Measurements from ENCODE around the gene CCL13. TPM values are rescaled to one million over a fixed set of nuclear protein-coding genes. Genes with fewer than 3 reads are reported as not detected.
"Not testable (repeated sequence)": the region's sequence is repeated elsewhere in the genome, so short reads cannot be mapped to it uniquely, and the experiment has no call there.

Gene CCL13
- total and polyA plus RNA-seq, 2 donors = 10.7 to 22.0 TPM

DNA sequence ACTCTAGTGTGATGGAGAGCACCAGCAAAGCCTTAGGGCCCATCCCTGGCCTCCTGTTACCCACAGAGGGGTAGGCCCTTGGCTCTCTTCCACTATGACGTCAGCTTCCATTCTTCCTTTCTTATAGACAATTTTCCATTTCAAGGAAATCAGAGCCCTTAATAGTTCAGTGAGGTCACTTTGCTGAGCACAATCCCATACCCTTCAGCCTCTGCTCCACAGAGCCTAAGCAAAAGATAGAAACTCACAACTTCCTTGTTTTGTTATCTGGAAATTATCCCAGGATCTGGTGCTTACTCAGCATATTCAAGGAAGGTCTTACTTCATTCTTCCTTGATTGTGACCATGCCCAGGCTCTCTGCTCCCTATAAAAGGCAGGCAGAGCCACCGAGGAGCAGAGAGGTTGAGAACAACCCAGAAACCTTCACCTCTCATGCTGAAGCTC lies 37.2 kb upstream of the CCL13 start, which contains the start of gene CCL8:
TSS of gene CCL8 (plus strand) at position 397 of the 445 bp plus-strand sequence. CDS start 67 bp downstream, outside the sequence.
- WGBS = 91% methylated on average over 2 of the region's 2 CpGs
- H3K36me3 ChIP-seq (ENCODE audit: control insufficient read depth in 2 of 2, insufficient read depth in 2 of 2, low read length in 1 of 2) = no peaks in the 10 kb centered on the region
- no peak within 1 kb of the TSS for H3K27ac ChIP-seq (ENCODE audit: low read depth in 1 of 2, low read length in 1 of 2)
- no peaks in the 10 kb centered on the region for H3K9me3 ChIP-seq (ENCODE audit: control insufficient read depth in 2 of 2, insufficient read depth in 1 of 2, low read length in 1 of 2)
- no peak within 1 kb of the TSS for H3K4me3 ChIP-seq (ENCODE audit: low read length in 2 of 2)
- no peaks in the 10 kb centered on the region for H3K27me3 ChIP-seq (ENCODE audit: control insufficient read depth in 2 of 2, insufficient read depth in 1 of 2, low read length in 1 of 2)
- peaks cover 0 to under 1% of the 10 kb centered on the region in 2 donors for H3K4me1 ChIP-seq (ENCODE audit: control insufficient read depth in 2 of 2, insufficient read depth in 2 of 2, low read length in 2 of 2)
- no peak for DNase-seq (ENCODE audit: low read depth in 6 of 9, low spot score in 9 of 9)

DNA sequence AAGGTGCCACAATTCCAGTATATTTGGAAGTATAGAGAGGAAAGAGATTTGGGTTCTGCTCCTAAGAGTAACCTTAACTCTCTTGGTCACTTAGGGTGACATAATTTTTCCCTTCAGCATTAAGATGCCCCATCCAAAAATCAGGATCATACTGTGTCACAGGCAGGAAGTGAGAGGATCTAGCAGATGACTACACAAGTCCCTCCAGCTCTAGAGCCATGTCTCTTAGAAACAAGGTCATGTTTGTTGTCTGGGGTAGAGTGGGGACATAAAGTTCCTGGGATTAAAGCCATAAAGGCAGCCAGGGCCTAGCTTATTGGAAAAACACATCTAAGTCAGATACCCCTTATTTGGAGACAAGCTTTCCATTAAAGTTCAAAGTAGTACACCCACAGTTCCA lies 34.3 kb upstream of the CCL13 start:
- no peak for DNase-seq (ENCODE audit: low read depth in 6 of 9, low spot score in 9 of 9)
- H3K36me3 ChIP-seq (ENCODE audit: control insufficient read depth in 2 of 2, insufficient read depth in 2 of 2, low read length in 1 of 2) = no peaks in the 10 kb centered on the region
- H3K4me3 ChIP-seq (ENCODE audit: low read length in 2 of 2) = no peak overlapping the region
- no peaks in the 10 kb centered on the region for H3K27me3 ChIP-seq (ENCODE audit: control insufficient read depth in 2 of 2, insufficient read depth in 1 of 2, low read length in 1 of 2)
- H3K9me3 ChIP-seq (ENCODE audit: control insufficient read depth in 2 of 2, insufficient read depth in 1 of 2, low read length in 1 of 2) = no peaks in the 10 kb centered on the region
- H3K27ac ChIP-seq (ENCODE audit: low read depth in 1 of 2, low read length in 1 of 2) = no peak overlapping the region
- H3K4me1 ChIP-seq (ENCODE audit: control insufficient read depth in 2 of 2, insufficient read depth in 2 of 2, low read length in 2 of 2) = no peaks in the 10 kb centered on the region

DNA sequence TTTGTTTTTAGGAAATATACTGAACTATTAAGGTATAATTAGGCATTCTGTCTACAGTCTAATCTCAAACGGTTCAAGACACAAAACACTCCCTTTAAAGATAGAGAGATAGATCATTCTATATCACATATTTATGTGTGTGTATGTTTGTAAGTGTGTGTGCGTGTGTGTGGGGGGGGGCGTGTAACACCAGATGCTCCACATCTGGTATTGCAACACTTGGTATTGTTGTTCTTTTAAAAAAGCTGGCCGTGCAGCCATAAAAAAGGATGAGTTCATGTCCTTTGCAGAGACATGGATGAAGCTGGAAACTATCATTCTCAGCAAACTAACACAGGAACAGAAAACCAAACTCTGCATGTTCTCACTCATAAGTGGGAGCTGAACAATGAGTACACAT lies 28.7 kb upstream of the CCL13 start:
- not testable (repeated sequence) for H3K36me3 ChIP-seq (ENCODE audit: control insufficient read depth in 2 of 2, insufficient read depth in 2 of 2, low read length in 1 of 2); H3K4me1 ChIP-seq (ENCODE audit: control insufficient read depth in 2 of 2, insufficient read depth in 2 of 2, low read length in 2 of 2); H3K9me3 ChIP-seq (ENCODE audit: control insufficient read depth in 2 of 2, insufficient read depth in 1 of 2, low read length in 1 of 2); H3K27ac ChIP-seq (ENCODE audit: low read depth in 1 of 2, low read length in 1 of 2); H3K4me3 ChIP-seq (ENCODE audit: low read length in 2 of 2); H3K27me3 ChIP-seq (ENCODE audit: control insufficient read depth in 2 of 2, insufficient read depth in 1 of 2, low read length in 1 of 2); DNase-seq (ENCODE audit: low read depth in 6 of 9, low spot score in 9 of 9)
- WGBS = 88% methylated on average over 4 of the region's 4 CpGs

DNA sequence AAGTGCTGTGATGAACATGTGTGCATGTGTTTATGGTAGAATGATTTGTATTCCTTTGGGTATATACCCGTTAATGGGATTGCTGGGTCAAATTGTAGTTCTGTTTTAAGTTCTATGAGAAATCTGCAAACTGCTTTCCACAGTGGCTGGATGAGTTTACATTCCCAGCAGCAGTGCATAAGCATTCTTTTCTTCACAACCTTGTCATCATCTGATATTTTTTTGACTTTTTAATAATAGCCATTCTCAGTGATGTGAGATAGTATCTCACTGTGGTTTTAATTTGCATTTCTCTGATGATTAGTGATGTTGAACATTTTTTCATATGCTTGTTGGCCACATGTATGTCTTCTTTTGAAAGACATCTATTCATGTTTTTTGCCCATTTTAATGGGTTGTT lies 18.6 kb upstream of the CCL13 start:
- DNase-seq (ENCODE audit: low read depth in 6 of 9, low spot score in 9 of 9) = no peak
- H3K27ac ChIP-seq (ENCODE audit: low read depth in 1 of 2, low read length in 1 of 2) = no peak overlapping the region
- no peaks in the 10 kb centered on the region for H3K27me3 ChIP-seq (ENCODE audit: control insufficient read depth in 2 of 2, insufficient read depth in 1 of 2, low read length in 1 of 2)
- H3K9me3 ChIP-seq (ENCODE audit: control insufficient read depth in 2 of 2, insufficient read depth in 1 of 2, low read length in 1 of 2) = no peaks in the 10 kb centered on the region
- 95% methylated on average over 1 of the region's 1 CpG for WGBS
- H3K4me3 ChIP-seq (ENCODE audit: low read length in 2 of 2) = no peak overlapping the region
- no peaks in the 10 kb centered on the region for H3K36me3 ChIP-seq (ENCODE audit: control insufficient read depth in 2 of 2, insufficient read depth in 2 of 2, low read length in 1 of 2)
- H3K4me1 ChIP-seq (ENCODE audit: control insufficient read depth in 2 of 2, insufficient read depth in 2 of 2, low read length in 2 of 2) = no peaks in the 10 kb centered on the region

DNA sequence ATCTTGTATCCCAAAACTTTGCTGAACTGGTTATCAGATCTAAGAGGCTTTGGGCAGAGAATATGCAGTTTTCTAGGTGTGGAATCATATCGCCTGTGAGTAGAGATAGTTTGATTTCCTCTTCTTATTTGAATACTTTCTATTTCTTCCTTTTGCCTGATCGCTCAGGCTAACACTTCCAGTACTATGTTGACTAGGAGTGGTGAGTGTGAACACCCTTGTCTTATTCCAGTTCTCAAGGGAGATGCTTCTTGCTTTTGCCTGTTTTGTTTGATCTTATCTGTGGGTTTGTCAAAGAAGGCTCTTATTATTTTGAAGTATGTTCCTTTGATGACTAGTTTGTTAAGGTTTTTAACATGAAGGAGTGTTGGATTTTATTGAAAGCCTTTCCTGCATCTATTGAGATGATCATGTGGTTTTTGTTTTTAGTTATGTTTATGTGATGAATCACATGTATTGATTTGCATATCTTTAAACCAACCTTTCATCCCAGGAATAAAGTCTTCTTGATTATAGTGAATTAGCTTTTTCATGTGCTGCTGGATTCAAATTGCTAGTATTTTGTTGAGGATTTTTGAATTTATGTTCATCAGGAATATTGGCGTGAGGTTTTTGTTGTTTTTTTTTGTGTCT lies 17.0 kb upstream of the CCL13 start:
- Histone ChIP-seq H3K36me3 (ENCODE audit: control insufficient read depth in 2 of 2, insufficient read depth in 2 of 2, low read length in 1 of 2) (no peaks in the 10 kb centered on the region), H3K9me3 (ENCODE audit: control insufficient read depth in 2 of 2, insufficient read depth in 1 of 2, low read length in 1 of 2) (no peaks in the 10 kb centered on the region), H3K27me3 (ENCODE audit: control insufficient read depth in 2 of 2, insufficient read depth in 1 of 2, low read length in 1 of 2) (no peaks in the 10 kb centered on the region), H3K27ac (ENCODE audit: low read depth in 1 of 2, low read length in 1 of 2) (no peak overlapping the region), H3K4me1 (ENCODE audit: control insufficient read depth in 2 of 2, insufficient read depth in 2 of 2, low read length in 2 of 2) (no peaks in the 10 kb centered on the region), H3K4me3 (ENCODE audit: low read length in 2 of 2) (no peak overlapping the region)
- no peak for DNase-seq (ENCODE audit: low read depth in 6 of 9, low spot score in 9 of 9)
- 97% methylated on average over 3 of the region's 3 CpGs for WGBS

DNA sequence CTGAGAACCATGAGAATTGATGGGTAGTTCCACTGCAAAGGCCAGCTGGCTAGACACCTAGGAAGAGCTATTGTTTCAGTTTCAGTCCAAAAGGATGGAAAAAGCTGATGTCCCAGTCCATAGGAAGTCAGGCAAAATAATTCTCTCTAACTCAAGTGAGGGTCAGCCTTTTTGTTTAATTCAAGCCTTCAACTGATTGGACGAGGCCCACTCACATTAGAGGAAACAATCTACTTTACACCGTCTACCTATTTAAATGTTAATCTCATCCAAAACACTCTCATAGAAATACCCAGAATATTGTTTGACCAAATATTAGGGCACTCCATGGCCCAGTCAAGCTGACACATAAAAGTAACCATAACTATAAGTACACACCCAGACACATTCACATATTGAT lies 14.4 kb upstream of the CCL13 start:
- Histone ChIP-seq H3K4me3 (ENCODE audit: low read length in 2 of 2) (no peak overlapping the region), H3K27ac (ENCODE audit: low read depth in 1 of 2, low read length in 1 of 2) (no peak overlapping the region), H3K27me3 (ENCODE audit: control insufficient read depth in 2 of 2, insufficient read depth in 1 of 2, low read length in 1 of 2) (no peaks in the 10 kb centered on the region), H3K36me3 (ENCODE audit: control insufficient read depth in 2 of 2, insufficient read depth in 2 of 2, low read length in 1 of 2) (no peaks in the 10 kb centered on the region), H3K4me1 (ENCODE audit: control insufficient read depth in 2 of 2, insufficient read depth in 2 of 2, low read length in 2 of 2) (no peaks in the 10 kb centered on the region), H3K9me3 (ENCODE audit: control insufficient read depth in 2 of 2, insufficient read depth in 1 of 2, low read length in 1 of 2) (no peaks in the 10 kb centered on the region)
- whole genome bisulfite sequencing = 73% methylated on average over 2 of the region's 2 CpGs
- DNase-seq (ENCODE audit: low read depth in 6 of 9, low spot score in 9 of 9) = no peak

DNA sequence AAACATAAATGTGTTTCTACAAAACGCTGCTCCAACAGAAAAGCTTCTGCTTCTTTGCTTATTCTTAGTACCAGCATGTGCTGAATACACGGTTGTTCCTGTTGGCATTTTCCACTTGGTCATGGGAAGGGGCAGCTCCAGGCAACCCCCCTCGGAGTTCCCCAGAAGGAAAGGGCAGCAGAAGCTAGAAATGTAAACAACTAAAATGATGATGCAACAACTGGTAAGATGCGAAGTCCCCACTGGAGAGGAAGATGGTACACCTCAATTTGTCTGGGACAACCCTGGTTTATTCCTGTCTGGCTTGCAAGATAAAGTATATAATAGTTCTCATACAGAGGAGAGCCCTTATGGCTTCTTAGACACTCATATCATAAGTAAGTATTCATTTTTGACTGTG lies 9.2 kb upstream of the CCL13 start:
- 86% methylated on average over 4 of the region's 4 CpGs for WGBS
- H3K36me3 ChIP-seq (ENCODE audit: control insufficient read depth in 2 of 2, insufficient read depth in 2 of 2, low read length in 1 of 2) = no peaks in the 10 kb centered on the region
- H3K27ac ChIP-seq (ENCODE audit: low read depth in 1 of 2, low read length in 1 of 2) = no peak overlapping the region
- no peaks in the 10 kb centered on the region for H3K4me1 ChIP-seq (ENCODE audit: control insufficient read depth in 2 of 2, insufficient read depth in 2 of 2, low read length in 2 of 2)
- no peak overlapping the region for H3K4me3 ChIP-seq (ENCODE audit: low read length in 2 of 2)
- no peaks in the 10 kb centered on the region for H3K27me3 ChIP-seq (ENCODE audit: control insufficient read depth in 2 of 2, insufficient read depth in 1 of 2, low read length in 1 of 2)
- H3K9me3 ChIP-seq (ENCODE audit: control insufficient read depth in 2 of 2, insufficient read depth in 1 of 2, low read length in 1 of 2) = no peaks in the 10 kb centered on the region
- DNase-seq (ENCODE audit: low read depth in 6 of 9, low spot score in 9 of 9) = no peak

DNA sequence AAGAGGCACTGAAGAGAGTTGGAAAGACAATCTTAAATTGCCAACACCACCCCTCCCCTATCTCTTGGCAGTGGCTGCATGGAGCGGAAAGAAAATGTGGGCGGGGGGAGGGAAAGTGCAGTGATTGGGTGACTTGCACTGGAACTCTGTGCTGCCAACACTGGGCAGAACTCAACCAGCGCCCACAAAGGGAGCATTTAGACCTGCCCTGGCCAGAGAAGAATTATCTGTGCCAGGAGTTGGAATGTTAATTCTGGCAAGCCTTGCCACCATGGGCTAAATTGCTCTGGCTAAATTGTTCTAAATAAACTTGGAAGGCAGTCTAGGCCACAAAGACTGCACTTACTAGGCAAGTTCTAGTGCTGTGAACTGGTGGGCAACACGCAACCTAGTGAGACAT lies 6.5 kb upstream of the CCL13 start:
- Histone ChIP-seq H3K27me3 (ENCODE audit: control insufficient read depth in 2 of 2, insufficient read depth in 1 of 2, low read length in 1 of 2) (no peaks in the 10 kb centered on the region), H3K9me3 (ENCODE audit: control insufficient read depth in 2 of 2, insufficient read depth in 1 of 2, low read length in 1 of 2) (no peaks in the 10 kb centered on the region), H3K27ac (ENCODE audit: low read depth in 1 of 2, low read length in 1 of 2) (no peak overlapping the region), H3K36me3 (ENCODE audit: control insufficient read depth in 2 of 2, insufficient read depth in 2 of 2, low read length in 1 of 2) (no peaks in the 10 kb centered on the region), H3K4me3 (ENCODE audit: low read length in 2 of 2) (no peak overlapping the region), H3K4me1 (ENCODE audit: control insufficient read depth in 2 of 2, insufficient read depth in 2 of 2, low read length in 2 of 2) (no peaks in the 10 kb centered on the region)
- WGBS = 89% methylated on average over 4 of the region's 4 CpGs
- DNase-seq (ENCODE audit: low read depth in 6 of 9, low spot score in 9 of 9) = no peak

DNA sequence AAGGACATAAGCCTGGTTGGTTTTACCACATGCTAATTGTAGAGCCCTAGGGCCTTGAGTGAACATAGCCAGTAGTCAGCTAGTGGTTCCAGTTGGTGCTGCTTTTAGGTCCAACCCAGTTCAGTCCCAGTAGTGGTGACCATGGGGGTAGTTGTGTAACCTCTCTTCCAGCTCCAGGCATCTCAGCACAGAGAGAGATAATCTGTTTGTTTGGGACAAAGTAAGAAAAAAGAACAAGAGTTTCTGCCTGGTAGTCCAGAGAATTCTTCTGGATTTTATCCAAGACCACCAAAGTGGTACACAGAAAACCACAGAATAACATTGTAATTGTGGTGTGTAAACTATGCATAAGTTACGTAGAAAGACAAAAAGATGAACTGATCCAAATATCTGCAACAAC lies 5.2 kb upstream of the CCL13 start:
- 95% methylated on average over 1 of the region's 1 CpG for WGBS
- Histone ChIP-seq H3K4me3 (ENCODE audit: low read length in 2 of 2) (no peak overlapping the region), H3K36me3 (ENCODE audit: control insufficient read depth in 2 of 2, insufficient read depth in 2 of 2, low read length in 1 of 2) (no peaks in the 10 kb centered on the region), H3K4me1 (ENCODE audit: control insufficient read depth in 2 of 2, insufficient read depth in 2 of 2, low read length in 2 of 2) (no peaks in the 10 kb centered on the region), H3K27ac (ENCODE audit: low read depth in 1 of 2, low read length in 1 of 2) (no peak overlapping the region), H3K9me3 (ENCODE audit: control insufficient read depth in 2 of 2, insufficient read depth in 1 of 2, low read length in 1 of 2) (no peaks in the 10 kb centered on the region), H3K27me3 (ENCODE audit: control insufficient read depth in 2 of 2, insufficient read depth in 1 of 2, low read length in 1 of 2) (no peaks in the 10 kb centered on the region)
- DNase-seq (ENCODE audit: low read depth in 6 of 9, low spot score in 9 of 9) = no peak

DNA sequence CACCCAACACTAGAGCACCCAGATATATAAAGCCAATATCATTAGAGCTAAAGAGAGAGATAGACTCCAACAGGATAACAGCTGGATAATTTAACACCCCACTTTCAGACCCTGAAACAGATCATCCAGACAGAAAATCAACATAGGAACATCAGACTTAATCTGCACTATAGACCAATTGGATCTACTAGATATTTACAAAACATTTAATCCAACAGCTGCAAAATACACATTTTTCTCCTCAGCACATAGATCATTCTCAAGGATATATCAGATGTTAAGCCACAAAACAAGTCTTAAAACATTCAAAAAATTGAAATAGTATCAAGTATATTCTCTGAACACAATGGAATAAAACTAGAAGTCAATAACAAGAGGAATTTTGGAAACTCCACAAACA lies 4.1 kb upstream of the CCL13 start:
- Histone ChIP-seq H3K4me3 (ENCODE audit: low read length in 2 of 2) (no peak overlapping the region), H3K27me3 (ENCODE audit: control insufficient read depth in 2 of 2, insufficient read depth in 1 of 2, low read length in 1 of 2) (no peaks in the 10 kb centered on the region), H3K4me1 (ENCODE audit: control insufficient read depth in 2 of 2, insufficient read depth in 2 of 2, low read length in 2 of 2) (no peaks in the 10 kb centered on the region), H3K27ac (ENCODE audit: low read depth in 1 of 2, low read length in 1 of 2) (no peak overlapping the region), H3K36me3 (ENCODE audit: control insufficient read depth in 2 of 2, insufficient read depth in 2 of 2, low read length in 1 of 2) (no peaks in the 10 kb centered on the region), H3K9me3 (ENCODE audit: control insufficient read depth in 2 of 2, insufficient read depth in 1 of 2, low read length in 1 of 2) (no peaks in the 10 kb centered on the region)
- no peak for DNase-seq (ENCODE audit: low read depth in 6 of 9, low spot score in 9 of 9)

All from thymus (tissue), 11 donors.